CD14-positive monocyte (primary cell): ENCODE results near the gene MLH1. TPM values are rescaled to one million over a fixed set of nuclear protein-coding genes. Genes with fewer than 3 reads are reported as not detected.

ENCODE experiments used
- DNase-seq, 3 donors: peaks; one replicate each; pipeline ENCODE4 v3.0.0-alpha.2; 2011 to 2022
- H2AFZ ChIP-seq: 2 replicates; pipeline ENCODE4 v1.6.0; 2012; ENCODE audit warnings: mild to moderate bottlenecking, low read depth, low read length, inconsistent platforms; ENCODE audit not compliant: insufficient read depth, poor library complexity, severe bottlenecking
- H3K27ac ChIP-seq, 2 donors: 1 replicate in 1 of 2; 2 replicates in 1 of 2; pipeline ENCODE4 v1.5.1; 2012 to 2013; ENCODE audit warnings: low read length in 2 of 2, control low read depth in 1 of 2, inconsistent platforms in 1 of 2, low read depth in 1 of 2, mild to moderate bottlenecking in 1 of 2
- H3K27me3 ChIP-seq, 2 donors: one replicate each; pipeline versions ENCODE4 v1.6.0 to v1.6.1; 2011 to 2013; ENCODE audit warnings: low read length in 2 of 2; ENCODE audit not compliant: control insufficient read depth in 2 of 2, insufficient read depth in 2 of 2
- H3K36me3 ChIP-seq, 2 donors: replicated peaks in 1 of 2; 1 replicate in 1 of 2; 2 replicates in 1 of 2; pipeline versions ENCODE4 v1.5.1 to v1.6.1; 2012 to 2013; ENCODE audit warnings: low read length in 2 of 2, control low read depth in 1 of 2, inconsistent platforms in 1 of 2, mild to moderate bottlenecking in 1 of 2; ENCODE audit not compliant: insufficient read depth in 2 of 2, control insufficient read depth in 1 of 2
- H3K4me1 ChIP-seq, 2 donors: 1 replicate in 1 of 2; 2 replicates in 1 of 2; pipeline versions ENCODE4 v1.5.1 to v1.6.1; 2012 to 2013; ENCODE audit warnings: low read length in 2 of 2, control low read depth in 1 of 2, inconsistent platforms in 1 of 2, mild to moderate bottlenecking in 1 of 2, moderate library complexity in 1 of 2; ENCODE audit not compliant: insufficient read depth in 2 of 2, control insufficient read depth in 1 of 2
- H3K4me2 ChIP-seq: replicated peaks from 2 replicates; pipeline ENCODE3; 2012; ENCODE audit warnings: low read length, moderate library complexity, mild to moderate bottlenecking; ENCODE audit not compliant: poor library complexity, severe bottlenecking; ENCODE audit errors: extremely low read depth
- H3K4me3 ChIP-seq, 3 experiments: fragments of 200-600 bp in 1 of 3; sonication (generic) in 1 of 3; replicated peaks in 1 of 3; 1 replicate in 2 of 3; 2 replicates in 1 of 3; pipeline ENCODE4 v1.5.1; 2011 to 2013; ENCODE audit warnings: low read length in 3 of 3, mild to moderate bottlenecking in 3 of 3, control low read depth in 2 of 3, low read depth in 2 of 3, inconsistent platforms in 1 of 3, moderate library complexity in 1 of 3
- H3K79me2 ChIP-seq: 2 replicates; pipeline ENCODE4 v1.6.0; 2012; ENCODE audit warnings: mild to moderate bottlenecking, control low read depth, inconsistent platforms, low read length, moderate library complexity; ENCODE audit not compliant: insufficient read depth
- H3K9ac ChIP-seq: 2 replicates; pipeline ENCODE4 v1.6.0; 2017; ENCODE audit warnings: low read length, mild to moderate bottlenecking; ENCODE audit not compliant: insufficient read depth, poor library complexity, severe bottlenecking
- H3K9me3 ChIP-seq, 2 donors: replicated peaks in 1 of 2; 1 replicate in 1 of 2; 2 replicates in 1 of 2; pipeline versions ENCODE4 v1.5.1 to v1.6.1; 2012 to 2013; ENCODE audit warnings: low read length in 2 of 2, control low read depth in 1 of 2; ENCODE audit not compliant: control insufficient read depth in 1 of 2, insufficient read depth in 1 of 2
- H4K20me1 ChIP-seq: 2 replicates; pipeline ENCODE4 v1.6.0; 2012; ENCODE audit warnings: mild to moderate bottlenecking, low read length, control low read depth, moderate library complexity; ENCODE audit not compliant: insufficient read depth
- H3K27ac Mint-ChIP-seq, 7 donors: one replicate each; pipeline ENCODE4 v1.8.0; 2020; ENCODE audit warnings: mild to moderate bottlenecking in 7 of 7, mixed read lengths in 7 of 7, moderate library complexity in 6 of 7, inconsistent platforms in 2 of 7
- H3K27me3 Mint-ChIP-seq, 3 donors: one replicate each; pipeline ENCODE4 v1.8.0; 2021 to 2022; ENCODE audit warnings: low read depth in 3 of 3, mild to moderate bottlenecking in 3 of 3, mixed read lengths in 3 of 3, moderate library complexity in 3 of 3, inconsistent platforms in 1 of 3
- H3K36me3 Mint-ChIP-seq, 2 donors: one replicate each; pipeline ENCODE4 v1.8.0; 2020; ENCODE audit warnings: mixed read lengths in 2 of 2, inconsistent platforms in 1 of 2, mild to moderate bottlenecking in 1 of 2
- H3K4me1 Mint-ChIP-seq: one replicate; pipeline ENCODE4 v1.8.0; 2020; ENCODE audit warnings: mild to moderate bottlenecking, mixed read lengths
- H3K4me3 Mint-ChIP-seq, 2 donors: one replicate each; pipeline ENCODE4 v1.8.0; 2020; ENCODE audit warnings: mild to moderate bottlenecking in 2 of 2, mixed read lengths in 2 of 2, moderate library complexity in 1 of 2
- H3K9me3 Mint-ChIP-seq, 7 donors: one replicate each; pipeline ENCODE4 v1.8.0; 2020 to 2022; ENCODE audit warnings: mixed read lengths in 7 of 7, mild to moderate bottlenecking in 6 of 7, moderate library complexity in 6 of 7, inconsistent platforms in 2 of 7
- CTCF ChIP-seq: fragments of 200-600 bp; IDR thresholded peaks from one replicate; pipeline ENCODE4 v1.8.0; 2022; ENCODE audit warnings: antibody characterized with exemption, mild to moderate bottlenecking
- WGBS: methylation state at CpG from one replicate; pipeline ENCODE4 v1.1.5; 2013; ENCODE audit warnings: missing lambda C conversion rate; ENCODE audit not compliant: insufficient coverage; 5-methylcytosine and 5-hydroxymethylcytosine counted together
- intact Hi-C, 2 donors: fragments of 100-400 bp; cut with micrococcal nuclease; formaldehyde crosslinking; loops; one replicate each; pipeline versions ENCODE4 v1.15.0 to v1.15.1; 2023
- polyA plus RNA-seq, 3 donors: library from polyadenylated mRNA; depleted of rRNA in 1 of 3; unstranded in 2 of 3; stranded (reverse) in 1 of 3; fragments of 300-500 nt in 2 of 3; fragments of >200 nt in 1 of 3; fragmentation: Illumina TruSeq in 2 of 3; gene quantifications; 1 replicate in 2 of 3; 2 replicates in 1 of 3; pipeline ENCODE4 v1.2.3, GENCODE V29; 2012 to 2021

MLH1 gene
- polyA plus RNA-seq, 3 donors, result 13.7 to 19.7 (median 18.5) TPM

- Mint-ChIP-seq H3K36me3 (peaks cover 57 to 70% of the 10 kb centered on the region in 2 donors), H3K27me3 (peaks cover 0 to 4% (median 0%) of the 10 kb centered on the region in 3 donors), H3K27ac (peak overlapping the region in 2 of 7 donors; percentile 10 to 67), H3K4me3 (no peak overlapping the region), H3K4me1 (no peaks in the 10 kb centered on the region), H3K9me3 (peaks cover 0 to 2% (median 0%) of the 10 kb centered on the region in 7 donors)
- Histone ChIP-seq H3K9ac (no peak overlapping the region), H2AFZ (no peak overlapping the region), H3K27me3 (no peaks in the 10 kb centered on the region), H3K4me2 (no peak overlapping the region), H3K79me2 (no peaks in the 10 kb centered on the region), H3K4me3 (no peak overlapping the region), H3K4me1 (no peaks in the 10 kb centered on the region), H3K9me3 (no peaks in the 10 kb centered on the region), H3K36me3 (peaks cover 44 to 80% of the 10 kb centered on the region in 2 donors), H3K27ac (no peak overlapping the region), H4K20me1 (no peaks in the 10 kb centered on the region)
- DNase-seq, result no peak
- intact Hi-C loops, result no loop called here
- WGBS, result 100% methylated on average over 2 of the region's 3 CpGs
- TF ChIP-seq CTCF, result no peak
Measured at GRCh38 chr3:37092484-37092883, 99.2 kb downstream of the MLH1 start.

- 100% methylated on average over 1 of the region's 2 CpGs for WGBS
Measured at GRCh38 chr3:37093481-37093880, 100.2 kb downstream of the MLH1 start.

More at GRCh38 chr3:37093481-37093880, 100.2 kb downstream of the MLH1 start:
- H3K4me1 ChIP-seq, result no peaks in the 10 kb centered on the region
- H3K36me3 Mint-ChIP-seq, result peaks cover 48 to 62% of the 10 kb centered on the region in 2 donors
- H2AFZ ChIP-seq, result no peak overlapping the region
- H3K4me3 Mint-ChIP-seq, result no peak overlapping the region
- H3K27me3 ChIP-seq, result no peaks in the 10 kb centered on the region
- no peak overlapping the region for H3K4me2 ChIP-seq
- H3K9ac ChIP-seq, result no peak overlapping the region
- H3K36me3 ChIP-seq, result peaks cover 38 to 70% of the 10 kb centered on the region in 2 donors
- no peak for DNase-seq
- no peaks in the 10 kb centered on the region for H3K79me2 ChIP-seq
- H4K20me1 ChIP-seq, result no peaks in the 10 kb centered on the region
- peaks cover 0 to 4% (median 0%) of the 10 kb centered on the region in 3 donors for H3K27me3 Mint-ChIP-seq
- peak overlapping the region in 2 of 7 donors; percentile 6 to 9 for H3K27ac Mint-ChIP-seq
- intact Hi-C loops, result no loop called here
- H3K4me3 ChIP-seq, result no peak overlapping the region
- H3K9me3 Mint-ChIP-seq, result peaks cover 0 to 2% (median 0%) of the 10 kb centered on the region in 7 donors
- no peak for TF ChIP-seq CTCF
- H3K27ac ChIP-seq, result no peak overlapping the region
- no peaks in the 10 kb centered on the region for H3K4me1 Mint-ChIP-seq
- no peaks in the 10 kb centered on the region for H3K9me3 ChIP-seq
